Endothelial cell of hepatic sinusoid (primary cell): ENCODE data around the gene FEV.

Source experiments
- in situ Hi-C: cut with HindIII; loops from 2 replicates; pipeline ENCODE4 v1.10.0; 2017; ENCODE audit warnings: low sequenced_read_pairs

The FEV gene

GRCh38 chr2:218985021-218985324, at the start of gene FEV:
Gene FEV, minus strand, starts transcription at chr2:218985184. Its CDS starts 109 bp downstream, at chr2:218985075.
- in situ Hi-C loops: no loop called here

GRCh38 chr2:219032051-219032745, 47.2 kb upstream of the FEV start:
- in situ Hi-C loops: no loop called here

- in situ Hi-C loops: no loop called here
These were observed 46.2 kb upstream of the FEV start for GRCh38 chr2:219031005-219031738.

GRCh38 chr2:219030177-219030940, 45.4 kb upstream of the FEV start:
- in situ Hi-C loops: no loop called here

GRCh38 chr2:219029829-219030165, 44.8 kb upstream of the FEV start:
- in situ Hi-C loops: no loop called here

GRCh38 chr2:219028996-219029828, 44.2 kb upstream of the FEV start:
- in situ Hi-C loops: no loop called here

- in situ Hi-C loops: no loop called here
These were observed 43.2 kb upstream of the FEV start for GRCh38 chr2:219028141-219028540.

- in situ Hi-C loops: no loop called here
These were observed 42.6 kb upstream of the FEV start for GRCh38 chr2:219027511-219028055.

GRCh38 chr2:219026946-219027345, 42.0 kb upstream of the FEV start:
- in situ Hi-C loops: no loop called here

GRCh38 chr2:219025637-219026585, 40.9 kb upstream of the FEV start:
- in situ Hi-C loops: no loop called here

GRCh38 chr2:219024059-219024458, 39.1 kb upstream of the FEV start:
- in situ Hi-C loops: no loop called here

GRCh38 chr2:219023045-219023605, 38.1 kb upstream of the FEV start:
- in situ Hi-C loops: no loop called here

- in situ Hi-C loops: no loop called here
These were observed 37.6 kb upstream of the FEV start for GRCh38 chr2:219022616-219023015.

- in situ Hi-C loops: no loop called here
These were observed 37.1 kb upstream of the FEV start for GRCh38 chr2:219022041-219022440.

GRCh38 chr2:219021591-219021990, 36.6 kb upstream of the FEV start:
- in situ Hi-C loops: no loop called here

- in situ Hi-C loops: no loop called here
These were observed 35.8 kb upstream of the FEV start for GRCh38 chr2:219020604-219021365.

- in situ Hi-C loops: no loop called here
These were observed 34.5 kb upstream of the FEV start for GRCh38 chr2:219019436-219019835.

- in situ Hi-C loops: no loop called here
These were observed 33.7 kb upstream of the FEV start for GRCh38 chr2:219018726-219019125.

GRCh38 chr2:219018286-219018685, 33.3 kb upstream of the FEV start:
- in situ Hi-C loops: no loop called here
